HG03045 (cell line): ENCODE results near the gene F13A1.

Experiments used
- ATAC-seq: cut with Tn5 transposase; IDR thresholded peaks from one replicate; pipeline ENCODE4 v1.9.1; 2021; ENCODE audit warnings: mild to moderate bottlenecking, moderate library complexity; ENCODE audit not compliant: unreplicated experiment

The F13A1 gene

GRCh38 chr6:6196762-6197161 lies 123.7 kb downstream of the F13A1 start:
- ATAC-seq, result no peak

DNA sequence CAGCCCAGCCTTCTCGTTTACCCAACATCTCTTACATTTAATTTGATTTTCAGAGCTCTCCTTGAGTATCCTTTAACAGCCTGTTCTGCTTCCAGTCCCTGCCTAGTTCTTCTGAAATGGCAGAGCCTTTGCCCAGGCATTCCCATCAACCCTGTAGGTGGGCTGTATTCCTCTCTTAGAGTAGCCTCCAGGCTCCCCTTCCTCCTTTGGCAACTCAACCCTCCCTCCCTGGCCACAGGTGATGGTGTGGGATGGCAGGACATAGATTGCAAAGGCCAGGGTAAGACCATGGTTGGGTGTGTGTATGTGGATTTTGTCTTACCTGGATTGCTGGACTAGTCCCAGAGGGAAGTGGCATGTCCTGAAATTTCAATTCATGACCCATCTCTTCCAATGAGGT lies 125.4 kb downstream of the F13A1 start:
- no peak for ATAC-seq

GRCh38 chr6:6193221-6193745 lies 127.2 kb downstream of the F13A1 start:
- no peak for ATAC-seq

DNA sequence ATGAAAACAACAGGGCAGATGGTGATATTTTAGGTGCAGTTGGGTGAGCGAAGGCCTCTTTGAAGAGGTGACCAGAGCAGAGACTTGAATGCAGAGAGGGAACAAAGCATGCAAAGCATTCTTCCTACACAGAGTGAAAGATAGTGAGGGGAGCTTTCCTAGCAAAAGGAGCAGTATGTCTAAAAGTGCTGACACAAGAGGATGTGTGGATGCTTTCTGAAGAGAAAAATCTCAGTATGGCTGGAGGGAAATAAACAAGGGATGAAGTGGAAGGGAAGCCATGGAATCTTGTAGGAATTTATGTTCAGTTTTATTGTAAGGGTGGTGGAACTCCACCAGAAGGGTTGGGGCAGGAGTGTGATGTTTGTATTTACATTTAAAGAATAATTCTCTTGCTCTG lies 128.6 kb downstream of the F13A1 start:
- ATAC-seq, result no peak

DNA sequence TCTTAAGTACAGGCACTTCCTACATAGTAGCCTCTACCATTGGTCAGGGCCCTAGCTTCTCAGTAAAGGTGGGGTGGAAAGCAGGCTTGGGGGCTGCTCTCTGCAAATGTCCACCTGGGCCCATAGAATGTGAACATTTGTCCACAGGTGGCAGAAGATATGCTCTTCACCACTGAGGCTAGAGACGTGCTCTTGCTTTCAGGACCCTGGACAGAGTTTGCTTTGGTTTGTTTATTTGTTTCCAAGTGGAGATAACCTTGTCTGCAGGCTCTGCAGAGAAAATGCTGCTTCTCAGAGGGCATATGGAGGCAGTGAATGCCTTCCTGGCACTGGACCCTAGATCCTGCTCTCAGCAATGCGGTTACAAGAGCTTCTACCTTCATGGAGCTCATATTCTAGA lies 129.0 kb downstream of the F13A1 start:
- ATAC-seq, result no peak

DNA sequence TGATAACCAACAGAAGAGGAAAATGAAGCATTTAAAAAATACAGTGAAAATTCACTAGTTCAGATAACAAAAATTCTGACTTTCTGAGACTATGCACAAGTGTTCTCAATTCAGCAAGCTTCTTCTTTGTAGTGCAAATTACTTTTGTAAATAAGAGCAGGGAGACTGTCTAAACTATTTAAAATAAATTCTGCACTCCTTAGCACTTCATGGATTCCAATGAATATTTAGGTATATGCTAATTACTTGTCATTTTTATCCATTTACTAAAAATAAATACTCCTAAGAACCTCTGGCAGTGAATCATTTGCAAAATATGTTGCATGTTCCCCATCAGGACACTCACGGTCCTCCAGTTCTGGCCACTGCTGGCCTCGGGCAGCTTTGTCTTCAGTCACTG lies 139.8 kb downstream of the F13A1 start:
- no peak for ATAC-seq

DNA sequence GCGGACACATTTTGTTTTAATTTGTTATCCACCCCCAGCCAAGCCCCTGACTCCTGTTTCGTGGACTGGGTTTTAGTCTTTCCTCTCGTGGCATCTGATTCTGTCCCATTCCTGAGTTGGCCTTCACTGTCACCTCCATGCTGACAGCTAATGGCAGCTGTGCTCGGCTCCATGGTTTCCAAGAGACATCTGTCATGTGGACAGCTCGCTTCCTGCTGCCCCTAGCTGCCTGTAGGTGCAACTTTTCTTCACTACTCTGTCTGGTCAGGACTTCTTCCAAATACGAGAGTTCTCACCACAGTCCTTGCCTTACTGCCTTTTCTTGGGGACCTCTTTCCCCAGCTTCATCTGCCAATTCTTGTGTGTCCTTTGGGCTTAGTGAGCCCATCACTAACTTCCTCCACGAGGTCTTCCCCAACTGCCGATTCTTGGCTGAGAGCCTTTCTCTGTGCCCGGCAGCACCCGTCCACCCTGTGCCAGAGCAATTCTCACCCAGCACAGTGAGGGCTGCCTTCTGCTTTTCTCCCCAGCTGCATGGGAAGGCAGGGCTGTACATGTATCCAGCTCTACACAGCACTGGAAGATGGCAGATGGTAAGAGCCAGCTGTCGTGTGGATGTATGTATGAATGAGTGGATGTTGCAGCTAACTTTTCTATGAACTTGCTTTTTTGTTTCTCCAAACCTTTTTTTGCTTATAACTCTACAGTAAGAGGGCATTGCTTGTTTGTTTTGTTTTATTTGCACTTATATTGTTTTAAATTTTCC lies 140.4 kb downstream of the F13A1 start:
- no peak for ATAC-seq

- no peak for ATAC-seq
Observed at GRCh38 chr6:6178795-6179194, 141.7 kb downstream of the F13A1 start.

DNA sequence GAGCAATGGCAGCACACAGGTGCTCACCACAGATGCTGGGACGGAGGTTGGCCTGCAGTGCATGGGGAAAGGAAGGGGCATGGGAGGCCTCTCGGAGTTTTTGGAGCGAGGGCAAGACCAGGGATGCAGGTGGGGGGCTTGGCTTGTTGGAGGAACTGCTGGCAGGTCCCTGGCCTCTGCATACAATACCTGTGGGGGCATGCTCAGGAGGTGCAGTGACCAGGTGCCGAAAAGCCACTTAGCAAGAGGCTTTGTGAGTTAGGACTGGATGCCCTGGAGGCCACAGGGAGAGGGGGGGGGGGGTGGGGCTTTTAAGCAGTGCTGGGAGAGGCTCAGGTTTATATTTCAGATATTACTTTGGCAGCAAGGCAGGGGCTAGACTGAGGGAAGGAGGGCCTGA lies 142.7 kb downstream of the F13A1 start:
- no peak for ATAC-seq

GRCh38 chr6:6176586-6177228 lies 143.8 kb downstream of the F13A1 start:
- no peak for ATAC-seq

DNA sequence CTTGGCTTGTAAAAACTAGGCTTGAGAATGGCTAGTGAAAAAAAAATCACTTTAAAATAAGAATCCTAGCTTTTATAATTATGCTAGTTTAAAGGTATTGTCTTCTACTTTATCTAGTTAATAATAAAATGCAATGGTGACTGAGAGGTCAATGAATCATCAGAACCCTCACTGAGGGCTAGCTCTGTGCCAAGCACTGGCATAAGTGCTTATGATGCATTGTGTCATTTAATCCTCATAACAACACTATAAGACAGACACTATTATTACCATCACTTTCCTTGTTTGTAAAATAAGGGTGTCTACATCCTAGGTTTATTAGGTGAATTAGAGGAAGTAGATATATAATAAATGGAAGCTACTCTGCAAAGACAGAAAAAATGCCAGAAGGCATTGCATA lies 144.3 kb downstream of the F13A1 start:
- ATAC-seq, result no peak

- ATAC-seq, result no peak
Observed at GRCh38 chr6:6169141-6169540, 151.3 kb downstream of the F13A1 start.

GRCh38 chr6:6166064-6166463 lies 154.4 kb downstream of the F13A1 start:
- no peak for ATAC-seq

DNA sequence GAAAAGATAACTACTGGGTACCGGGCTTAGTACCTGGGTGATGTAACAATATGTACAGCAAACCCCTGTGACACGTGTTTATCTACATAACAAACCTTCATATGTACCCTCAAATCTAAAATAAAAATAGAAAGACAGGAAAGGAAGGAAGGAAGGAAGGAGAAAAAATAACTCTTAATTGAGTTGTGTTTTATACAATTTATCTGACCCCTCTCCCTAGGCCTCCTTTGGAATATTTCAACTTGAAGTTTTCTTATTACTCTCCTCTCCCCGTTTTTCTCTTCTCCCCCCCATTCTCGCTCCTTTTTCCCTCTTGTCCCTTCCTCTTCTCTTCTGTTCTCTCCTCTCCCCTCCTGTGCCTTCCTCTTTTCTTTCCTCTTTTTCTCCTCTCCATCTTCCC lies 156.1 kb downstream of the F13A1 start:
- ATAC-seq, result no peak

DNA sequence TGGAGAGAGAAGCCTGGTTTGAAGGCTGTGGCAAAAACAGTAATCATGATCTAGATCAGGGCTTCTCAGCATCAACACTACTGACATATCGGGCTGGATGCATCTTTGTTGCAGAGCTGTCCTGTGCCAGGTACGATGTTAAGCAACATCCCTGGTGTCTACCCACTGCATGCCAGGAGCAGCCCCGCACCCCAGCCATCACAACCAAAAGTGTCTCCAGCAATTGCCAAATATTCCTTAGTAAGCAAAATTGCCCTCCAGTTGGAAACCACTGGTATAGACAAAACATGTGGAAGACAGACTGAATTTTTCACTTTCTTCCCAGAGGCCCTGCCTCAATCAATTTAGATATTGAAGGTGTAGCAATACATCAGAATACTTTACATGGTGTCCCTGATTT lies 166.1 kb downstream of the F13A1 start:
- no peak for ATAC-seq

DNA sequence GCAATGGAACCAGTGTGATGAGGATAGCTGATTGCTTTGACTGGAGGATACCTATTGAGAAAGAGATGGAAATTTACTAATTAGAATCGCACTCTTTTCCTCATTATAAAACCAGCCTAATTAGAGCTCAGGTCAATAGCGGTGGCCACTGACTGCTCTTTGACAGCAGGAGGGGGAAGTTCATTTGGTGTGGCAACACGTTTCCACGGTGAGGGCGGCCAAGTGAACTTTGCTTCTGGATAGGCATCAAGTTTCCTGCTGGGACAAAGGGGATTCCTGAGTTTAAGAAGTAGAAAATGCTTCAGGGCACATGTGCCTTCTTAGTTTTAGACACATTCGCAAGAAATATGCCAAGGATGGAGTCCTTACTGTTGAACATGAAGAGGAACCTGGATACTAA lies 168.4 kb downstream of the F13A1 start:
- no peak for ATAC-seq

DNA sequence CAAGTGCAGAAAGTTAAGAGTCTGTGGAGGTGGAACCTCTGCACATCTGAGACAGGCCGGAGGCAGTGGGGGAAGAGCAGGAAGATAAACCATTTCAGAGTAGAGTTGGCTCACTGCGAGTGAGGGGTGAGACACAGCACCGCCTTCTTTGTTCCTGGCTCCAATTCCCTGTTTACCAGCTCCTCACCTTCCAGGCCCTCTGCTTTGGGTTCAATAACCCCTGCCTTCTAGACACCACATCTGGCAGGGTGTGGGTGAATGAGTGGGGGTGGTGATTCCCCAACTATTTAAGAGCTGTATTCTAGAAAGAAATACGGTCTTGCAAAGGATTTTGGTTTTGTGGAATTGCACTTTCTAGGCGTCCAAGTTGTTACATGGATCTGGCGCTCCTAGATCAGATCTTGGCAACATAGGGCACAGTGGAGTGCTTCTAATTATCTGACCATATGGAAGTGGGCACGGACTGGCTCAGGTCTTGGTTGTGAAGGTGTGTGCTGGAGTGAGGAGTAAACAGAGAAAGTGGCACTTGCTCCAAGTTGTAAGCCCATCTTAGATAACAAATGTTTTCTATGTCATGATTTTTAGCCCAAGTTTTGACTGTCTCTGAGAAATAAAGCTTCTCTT lies 172.2 kb downstream of the F13A1 start:
- no peak for ATAC-seq

- ATAC-seq, result no peak
Observed at GRCh38 chr6:6131492-6132109, 188.9 kb downstream of the F13A1 start.

- ATAC-seq, result no peak
Observed at GRCh38 chr6:6125495-6125894, 195.0 kb downstream of the F13A1 start.

GRCh38 chr6:6123803-6124202 lies 196.7 kb downstream of the F13A1 start:
- no peak for ATAC-seq

DNA sequence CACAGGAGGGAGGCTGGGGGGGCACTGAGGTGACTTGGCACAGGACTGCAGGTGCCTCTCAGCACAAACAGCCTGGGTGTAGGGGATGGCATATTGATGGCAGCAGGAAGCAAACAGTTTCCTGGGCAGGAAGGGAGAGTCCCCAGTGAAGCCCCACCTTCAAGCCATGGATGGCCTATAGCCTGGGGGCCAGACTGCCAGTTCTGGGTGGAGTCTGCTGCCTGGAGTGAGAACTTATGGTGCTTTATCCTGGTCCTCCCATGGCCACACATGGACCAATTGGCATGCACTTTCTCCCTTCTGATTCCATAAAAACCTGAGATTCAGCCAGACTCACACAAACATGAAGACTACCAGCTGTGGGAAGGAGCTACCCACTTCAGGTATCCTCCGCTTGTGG lies 198.5 kb downstream of the F13A1 start:
- ATAC-seq, result no peak
